GM19455 (cell line): ENCODE measurements around the gene GPR82.
"Not testable (repeated sequence)": the region's sequence is repeated elsewhere in the genome, so short reads cannot be mapped to it uniquely, and the experiment has no call there.

Experiments used
- ATAC-seq: cut with Tn5 transposase; IDR thresholded peaks from one replicate; pipeline ENCODE4 v1.9.1; 2021; ENCODE audit not compliant: unreplicated experiment

GPR82 gene, protein sequence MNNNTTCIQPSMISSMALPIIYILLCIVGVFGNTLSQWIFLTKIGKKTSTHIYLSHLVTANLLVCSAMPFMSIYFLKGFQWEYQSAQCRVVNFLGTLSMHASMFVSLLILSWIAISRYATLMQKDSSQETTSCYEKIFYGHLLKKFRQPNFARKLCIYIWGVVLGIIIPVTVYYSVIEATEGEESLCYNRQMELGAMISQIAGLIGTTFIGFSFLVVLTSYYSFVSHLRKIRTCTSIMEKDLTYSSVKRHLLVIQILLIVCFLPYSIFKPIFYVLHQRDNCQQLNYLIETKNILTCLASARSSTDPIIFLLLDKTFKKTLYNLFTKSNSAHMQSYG

DNA sequence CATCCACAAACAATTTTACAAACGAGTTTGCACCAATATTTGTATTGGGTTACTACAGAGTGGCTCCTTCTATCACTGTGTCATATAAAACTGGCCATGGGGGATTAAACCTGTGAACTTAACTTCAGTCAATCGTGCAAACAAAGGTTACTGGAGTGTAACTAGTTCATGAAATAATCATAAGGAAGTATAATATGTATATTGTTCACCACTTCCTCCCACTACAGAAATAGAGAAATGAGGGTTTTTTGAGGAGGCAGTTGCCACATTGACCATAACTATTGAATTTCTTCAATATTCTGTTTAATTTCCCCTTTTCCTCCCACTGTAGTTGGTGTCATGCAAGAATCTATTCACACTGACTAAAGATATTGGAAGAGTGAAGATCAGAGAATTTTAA is at the start of gene GPR82:
Gene GPR82 (plus strand): TSS at position 356 of the 400 bp plus-strand sequence. CDS start 2,846 bp downstream, outside the sequence.
- ATAC-seq, result no peak

GRCh38 chrX:41676361-41676760 is 47.6 kb upstream of the GPR82 start:
- not testable (repeated sequence) for ATAC-seq

DNA sequence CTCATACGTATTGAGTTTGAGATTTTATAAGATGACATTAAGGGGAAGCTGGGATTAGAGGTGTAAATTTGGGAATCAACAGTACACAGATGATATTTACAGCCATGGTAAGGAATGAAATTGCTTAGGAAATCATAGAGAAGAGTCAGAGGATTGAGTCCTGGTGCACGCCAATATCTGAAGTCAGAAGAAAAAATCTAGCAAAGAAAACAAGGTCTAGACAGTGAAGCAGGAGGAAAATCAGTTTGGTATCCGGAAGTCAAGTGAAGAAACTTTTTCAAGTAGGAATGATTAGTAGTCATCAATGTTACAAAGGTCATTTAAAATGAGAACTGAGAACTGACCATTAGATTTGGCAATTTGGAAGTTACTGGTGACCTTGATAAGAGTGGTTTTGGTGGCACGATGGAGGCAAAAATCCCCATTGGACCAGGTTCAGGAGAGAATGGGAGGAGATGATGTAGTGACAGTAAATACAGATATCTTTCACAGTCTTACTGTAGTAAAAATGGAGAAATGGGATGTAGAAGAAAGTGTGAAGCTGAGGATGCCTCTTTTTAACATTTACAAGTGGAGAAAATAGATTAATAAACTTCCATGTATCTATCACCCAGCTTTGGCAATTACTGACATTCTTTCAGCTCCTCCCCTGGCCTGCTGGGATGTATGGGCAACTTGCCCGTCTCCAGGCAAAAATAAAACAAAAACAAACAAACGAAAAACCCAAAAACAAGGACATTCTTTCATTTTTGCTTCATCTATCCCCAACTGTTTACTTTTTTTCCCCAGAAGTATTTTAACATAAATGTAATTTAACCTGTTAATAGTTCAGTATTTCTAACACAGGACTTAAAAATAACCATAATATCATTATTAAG is 46.6 kb upstream of the GPR82 start:
- ATAC-seq, result no peak

DNA sequence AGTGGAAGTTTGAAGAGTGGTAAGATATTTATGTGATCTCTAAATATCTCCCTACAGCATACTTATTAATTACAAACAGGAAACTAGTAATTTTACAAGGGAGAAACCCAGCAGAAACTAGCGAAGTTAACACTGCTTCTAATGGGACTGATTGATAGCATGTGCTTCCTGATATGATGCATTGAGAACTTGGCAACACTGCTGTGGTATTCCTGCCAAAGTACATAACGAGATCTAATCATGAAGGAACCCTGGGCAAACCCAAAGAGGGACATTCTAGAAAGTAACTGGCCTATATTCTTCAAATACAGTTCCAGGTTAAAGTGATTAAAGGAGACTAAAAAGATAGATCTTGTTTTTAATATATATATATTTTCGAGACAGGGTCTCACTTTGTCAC is 39.8 kb upstream of the GPR82 start:
- no peak for ATAC-seq

DNA sequence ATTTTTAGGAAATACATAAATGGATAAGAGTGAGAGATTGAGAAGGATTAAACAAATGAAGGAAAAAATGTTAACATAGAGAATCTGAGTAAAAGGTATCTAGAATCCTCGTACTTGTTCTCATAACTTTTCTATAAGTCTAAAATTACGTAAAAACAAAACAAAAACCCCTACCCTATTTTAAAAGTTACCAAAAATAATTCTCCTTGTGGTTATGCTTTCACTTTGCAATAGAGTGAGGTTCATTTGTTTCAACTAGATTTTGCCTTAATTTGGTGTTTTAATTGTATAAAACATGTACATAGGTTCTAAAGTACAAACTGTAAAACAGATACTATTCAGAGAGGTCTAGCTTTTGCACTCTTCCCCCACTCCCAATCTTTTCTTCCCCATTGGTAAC is 39.0 kb upstream of the GPR82 start:
- no peak for ATAC-seq

DNA sequence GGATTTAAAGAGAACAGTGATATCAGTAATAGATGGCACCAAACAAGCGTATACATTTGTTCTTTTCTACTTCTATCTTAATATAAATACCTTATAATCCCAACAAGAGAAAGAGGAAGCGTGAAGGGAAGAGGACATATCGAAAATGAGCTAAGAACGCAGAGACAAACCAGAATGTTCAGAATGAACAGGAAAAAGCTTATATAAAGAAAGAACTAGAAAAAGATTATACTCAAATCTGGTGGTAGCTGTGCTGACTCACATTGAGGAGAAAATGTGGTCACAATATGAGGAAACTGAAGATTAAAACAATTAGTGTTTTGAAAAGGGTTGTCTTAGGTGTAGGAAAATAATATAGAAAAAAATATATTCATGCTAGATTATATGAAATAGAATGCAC is 37.2 kb upstream of the GPR82 start:
- ATAC-seq, result no peak

DNA sequence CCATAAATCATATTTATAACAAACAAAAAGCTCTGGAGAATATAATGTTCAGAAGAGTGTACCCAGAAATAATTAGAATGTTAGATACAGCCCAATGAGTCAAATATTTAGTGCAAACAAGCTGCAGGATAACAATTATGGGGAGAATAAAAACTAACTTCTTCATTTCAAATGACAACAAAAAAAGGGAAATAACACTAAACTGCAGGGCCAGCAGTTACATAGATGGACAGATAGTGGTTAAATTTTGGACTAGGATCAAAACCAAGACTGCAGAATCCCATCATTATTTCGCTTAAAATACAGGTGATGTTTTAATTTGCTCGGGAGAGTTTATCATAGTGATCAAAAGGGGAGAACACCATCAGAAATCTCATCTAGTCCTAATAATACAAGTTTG is 35.8 kb upstream of the GPR82 start:
- ATAC-seq, result no peak

- no peak for ATAC-seq
Observed at GRCh38 chrX:41688835-41689234, 35.1 kb upstream of the GPR82 start, which contains the start of gene GPR34. Gene GPR34 (plus strand): TSS chrX:41688973. CDS start chrX:41695634, 6,661 bp downstream.

- ATAC-seq, result no peak
Observed at GRCh38 chrX:41689711-41690110, 34.3 kb upstream of the GPR82 start.

DNA sequence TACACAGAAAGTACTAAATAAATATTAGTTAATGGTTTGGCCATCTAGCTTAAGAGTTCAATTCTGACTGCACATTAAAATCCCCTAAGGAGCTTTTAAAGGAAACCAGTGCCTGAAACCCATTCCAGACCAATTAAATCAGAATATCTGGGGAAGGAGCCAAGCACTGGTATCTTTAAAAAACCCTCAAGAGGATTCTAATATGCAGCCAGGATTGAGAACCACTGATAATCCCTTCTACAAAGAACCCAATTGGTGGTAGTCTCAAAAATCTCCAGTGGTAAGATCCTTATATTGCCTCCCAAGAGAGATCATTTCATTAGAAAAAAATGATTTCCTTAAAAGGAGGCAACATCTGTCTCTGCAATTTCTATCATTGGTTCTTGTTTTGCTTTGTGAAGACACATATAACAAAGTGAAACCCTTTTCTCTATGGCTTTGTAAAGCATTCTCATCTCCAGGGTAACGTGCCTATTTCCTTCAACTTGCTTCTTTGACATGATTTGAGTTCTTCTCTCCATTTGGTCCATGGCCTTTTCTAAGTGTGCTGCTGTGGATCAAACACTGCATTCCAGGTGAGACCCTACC is 31.7 kb upstream of the GPR82 start:
- ATAC-seq, result no peak

GRCh38 chrX:41693024-41693423 is 31.0 kb upstream of the GPR82 start:
- no peak for ATAC-seq

- ATAC-seq, result no peak
Observed at GRCh38 chrX:41695426-41695825, 28.6 kb upstream of the GPR82 start.

DNA sequence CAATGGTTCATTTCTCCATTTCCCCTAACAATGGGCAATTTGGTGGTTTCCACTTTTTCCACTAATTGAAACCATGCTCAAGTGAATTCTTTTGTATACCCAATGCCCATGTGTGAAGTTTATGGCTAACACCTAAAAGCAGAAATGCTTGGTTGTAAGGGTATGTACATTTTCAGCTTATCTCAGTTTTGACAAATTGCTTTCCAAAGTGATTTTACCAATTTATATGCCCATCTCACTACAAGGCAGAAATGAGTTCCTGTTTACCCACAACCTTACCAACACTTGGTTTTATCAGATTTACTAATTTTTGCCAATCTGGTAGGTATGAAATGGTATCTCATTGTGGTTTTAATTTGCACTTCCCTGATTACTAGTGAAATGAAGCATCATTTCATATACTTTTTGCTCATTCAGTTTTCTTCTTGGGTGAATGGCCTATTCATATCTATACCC is 20.4 kb upstream of the GPR82 start:
- ATAC-seq, result no peak

DNA sequence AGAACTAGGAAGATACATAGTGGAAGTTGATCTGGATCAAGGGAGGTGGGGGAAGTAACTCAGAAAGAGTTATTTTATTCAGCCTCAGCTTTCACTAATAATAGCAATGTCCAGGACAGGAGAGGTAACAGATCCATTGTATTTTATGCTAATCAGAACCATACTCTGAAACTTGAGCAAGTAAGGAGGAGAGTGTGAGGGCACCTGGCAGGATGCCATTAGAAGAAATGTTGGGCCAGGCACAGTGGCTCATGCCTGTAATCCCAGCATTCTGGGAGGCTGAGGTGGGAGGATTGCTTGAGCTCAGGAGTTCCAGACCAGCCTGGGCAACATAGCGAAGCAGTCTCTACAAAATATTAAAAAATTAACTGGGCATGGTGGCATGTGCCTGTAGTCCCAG is 18.9 kb upstream of the GPR82 start:
- ATAC-seq, result no peak

GRCh38 chrX:41705680-41706374 is 18.2 kb upstream of the GPR82 start:
- ATAC-seq, result peak; percentile 85

GRCh38 chrX:41707218-41707617 is 16.8 kb upstream of the GPR82 start:
- ATAC-seq, result no peak

DNA sequence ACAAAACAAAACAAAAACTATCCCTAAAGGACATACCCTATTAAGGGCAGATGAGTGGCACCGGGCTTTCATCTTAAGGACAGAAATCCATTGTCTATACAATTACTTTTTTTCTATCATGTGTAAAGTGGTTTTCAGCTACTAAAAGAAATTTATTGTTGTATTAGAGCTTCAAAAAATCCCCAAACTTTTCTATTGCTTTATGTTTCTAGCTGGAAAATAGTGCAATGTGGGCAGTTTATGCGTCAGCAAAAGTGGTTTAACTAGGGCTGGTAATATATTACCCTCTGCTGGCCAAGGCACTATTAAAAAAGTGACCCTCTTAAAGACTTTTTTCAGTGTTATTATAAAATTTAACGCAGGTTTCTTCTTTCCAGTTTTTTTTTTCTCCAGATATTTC is 15.5 kb upstream of the GPR82 start:
- ATAC-seq, result no peak

- ATAC-seq, result no peak
Observed at GRCh38 chrX:41711021-41711667, 12.8 kb upstream of the GPR82 start.

DNA sequence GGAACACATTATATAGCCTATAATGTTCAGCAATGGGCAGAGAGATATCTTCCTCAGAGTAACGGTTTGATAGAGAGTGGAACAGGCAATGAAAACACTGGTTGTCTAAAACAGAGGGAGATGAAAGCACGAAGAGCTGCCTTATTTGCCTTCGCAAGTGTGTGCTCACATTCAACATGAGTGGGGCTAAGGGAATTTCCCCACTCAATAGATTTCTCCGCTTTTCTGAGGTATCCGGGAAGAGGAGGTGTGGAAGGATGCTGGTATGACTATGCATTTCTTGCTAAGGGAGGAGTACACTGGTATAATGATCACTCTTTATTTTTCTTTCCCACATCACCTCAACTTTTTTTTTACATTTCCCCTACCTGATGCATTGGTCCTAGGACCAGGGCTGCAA is 7.8 kb upstream of the GPR82 start:
- no peak for ATAC-seq

GRCh38 chrX:41716767-41717473 is 7.1 kb upstream of the GPR82 start:
- no peak for ATAC-seq
